Measurements from ENCODE around the gene EEFSEC.

Gene EEFSEC

GRCh38 chr3:128313071-128313725, 159.9 kb downstream of the EEFSEC start:
- Histone ChIP-seq H3K4me3 (ENCODE audit: low read depth in 1 of 2, low read length in 2 of 2) (no peak overlapping the region), H3K9me3 (ENCODE audit: control insufficient read depth in 1 of 2, low read length in 2 of 2) (no peaks in the 10 kb centered on the region), H3K27me3 (ENCODE audit: low read depth, low read length) (no peaks in the 10 kb centered on the region), H3K36me3 (ENCODE audit: control insufficient read depth in 1 of 2, insufficient read depth in 2 of 2, low read length in 2 of 2) (peaks cover 0 to 6% of the 10 kb centered on the region in 2 donors), H3K4me1 (ENCODE audit: control insufficient read depth in 1 of 2, insufficient read depth in 2 of 2, low read length in 2 of 2) (peaks cover 0 to 18% of the 10 kb centered on the region in 2 donors), H3K27ac (ENCODE audit: low read length) (no peak overlapping the region)

GRCh38 chr3:128313935-128314334, 160.7 kb downstream of the EEFSEC start:
- peaks cover 0 to 18% of the 10 kb centered on the region in 2 donors for H3K4me1 ChIP-seq (ENCODE audit: control insufficient read depth in 1 of 2, insufficient read depth in 2 of 2, low read length in 2 of 2)
- H3K9me3 ChIP-seq (ENCODE audit: control insufficient read depth in 1 of 2, low read length in 2 of 2) = no peaks in the 10 kb centered on the region
- H3K4me3 ChIP-seq (ENCODE audit: low read depth in 1 of 2, low read length in 2 of 2) = no peak overlapping the region
- H3K27me3 ChIP-seq (ENCODE audit: low read depth, low read length) = no peaks in the 10 kb centered on the region
- H3K27ac ChIP-seq (ENCODE audit: low read length) = no peak overlapping the region
- H3K36me3 ChIP-seq (ENCODE audit: control insufficient read depth in 1 of 2, insufficient read depth in 2 of 2, low read length in 2 of 2) = peaks cover 0 to 6% of the 10 kb centered on the region in 2 donors

- Histone ChIP-seq H3K36me3 (ENCODE audit: control insufficient read depth in 1 of 2, insufficient read depth in 2 of 2, low read length in 2 of 2) (peaks cover 6% of the 10 kb centered on the region in 2 donors), H3K4me1 (ENCODE audit: control insufficient read depth in 1 of 2, insufficient read depth in 2 of 2, low read length in 2 of 2) (peaks cover 0 to 18% of the 10 kb centered on the region in 2 donors), H3K4me3 (ENCODE audit: low read depth in 1 of 2, low read length in 2 of 2) (no peak overlapping the region), H3K27me3 (ENCODE audit: low read depth, low read length) (no peaks in the 10 kb centered on the region), H3K27ac (ENCODE audit: low read length) (no peak overlapping the region), H3K9me3 (ENCODE audit: control insufficient read depth in 1 of 2, low read length in 2 of 2) (no peaks in the 10 kb centered on the region)
Observed at GRCh38 chr3:128315313-128315712, 162.0 kb downstream of the EEFSEC start.

- Histone ChIP-seq H3K9me3 (ENCODE audit: control insufficient read depth in 1 of 2, low read length in 2 of 2) (no peaks in the 10 kb centered on the region), H3K27me3 (ENCODE audit: low read depth, low read length) (no peaks in the 10 kb centered on the region), H3K4me3 (ENCODE audit: low read depth in 1 of 2, low read length in 2 of 2) (no peak overlapping the region), H3K36me3 (ENCODE audit: control insufficient read depth in 1 of 2, insufficient read depth in 2 of 2, low read length in 2 of 2) (peaks cover 0 to 6% of the 10 kb centered on the region in 2 donors), H3K4me1 (ENCODE audit: control insufficient read depth in 1 of 2, insufficient read depth in 2 of 2, low read length in 2 of 2) (peaks cover 0 to 20% of the 10 kb centered on the region in 2 donors), H3K27ac (ENCODE audit: low read length) (no peak overlapping the region)
Observed at GRCh38 chr3:128316481-128316891, 163.2 kb downstream of the EEFSEC start.

- no peak overlapping the region for H3K4me3 ChIP-seq (ENCODE audit: low read depth in 1 of 2, low read length in 2 of 2)
- H3K4me1 ChIP-seq (ENCODE audit: control insufficient read depth in 1 of 2, insufficient read depth in 2 of 2, low read length in 2 of 2) = peaks cover 0 to 22% of the 10 kb centered on the region in 2 donors
- no peaks in the 10 kb centered on the region for H3K27me3 ChIP-seq (ENCODE audit: low read depth, low read length)
- H3K27ac ChIP-seq (ENCODE audit: low read length) = no peak overlapping the region
- peaks cover 0 to 6% of the 10 kb centered on the region in 2 donors for H3K36me3 ChIP-seq (ENCODE audit: control insufficient read depth in 1 of 2, insufficient read depth in 2 of 2, low read length in 2 of 2)
- no peaks in the 10 kb centered on the region for H3K9me3 ChIP-seq (ENCODE audit: control insufficient read depth in 1 of 2, low read length in 2 of 2)
Observed at GRCh38 chr3:128317101-128317697, 163.9 kb downstream of the EEFSEC start.

GRCh38 chr3:128317698-128318231, 164.5 kb downstream of the EEFSEC start:
- H3K27me3 ChIP-seq (ENCODE audit: low read depth, low read length) = no peaks in the 10 kb centered on the region
- H3K36me3 ChIP-seq (ENCODE audit: control insufficient read depth in 1 of 2, insufficient read depth in 2 of 2, low read length in 2 of 2) = peaks cover 0 to 6% of the 10 kb centered on the region in 2 donors
- no peak overlapping the region for H3K27ac ChIP-seq (ENCODE audit: low read length)
- no peaks in the 10 kb centered on the region for H3K9me3 ChIP-seq (ENCODE audit: control insufficient read depth in 1 of 2, low read length in 2 of 2)
- no peak overlapping the region for H3K4me3 ChIP-seq (ENCODE audit: low read depth in 1 of 2, low read length in 2 of 2)
- peaks cover 0 to 22% of the 10 kb centered on the region in 2 donors for H3K4me1 ChIP-seq (ENCODE audit: control insufficient read depth in 1 of 2, insufficient read depth in 2 of 2, low read length in 2 of 2)

- Histone ChIP-seq H3K4me1 (ENCODE audit: control insufficient read depth in 1 of 2, insufficient read depth in 2 of 2, low read length in 2 of 2) (peaks cover 0 to 22% of the 10 kb centered on the region in 2 donors), H3K27me3 (ENCODE audit: low read depth, low read length) (no peaks in the 10 kb centered on the region), H3K4me3 (ENCODE audit: low read depth in 1 of 2, low read length in 2 of 2) (no peak overlapping the region), H3K9me3 (ENCODE audit: control insufficient read depth in 1 of 2, low read length in 2 of 2) (no peaks in the 10 kb centered on the region), H3K27ac (ENCODE audit: low read length) (no peak overlapping the region), H3K36me3 (ENCODE audit: control insufficient read depth in 1 of 2, insufficient read depth in 2 of 2, low read length in 2 of 2) (peaks cover 0 to 6% of the 10 kb centered on the region in 2 donors)
Observed at GRCh38 chr3:128318275-128318941, 165.1 kb downstream of the EEFSEC start.

GRCh38 chr3:128319107-128319506, 165.8 kb downstream of the EEFSEC start:
- Histone ChIP-seq H3K27me3 (ENCODE audit: low read depth, low read length) (no peaks in the 10 kb centered on the region), H3K36me3 (ENCODE audit: control insufficient read depth in 1 of 2, insufficient read depth in 2 of 2, low read length in 2 of 2) (peaks cover 0 to 6% of the 10 kb centered on the region in 2 donors), H3K27ac (ENCODE audit: low read length) (no peak overlapping the region), H3K4me3 (ENCODE audit: low read depth in 1 of 2, low read length in 2 of 2) (no peak overlapping the region), H3K4me1 (ENCODE audit: control insufficient read depth in 1 of 2, insufficient read depth in 2 of 2, low read length in 2 of 2) (peaks cover 0 to 22% of the 10 kb centered on the region in 2 donors), H3K9me3 (ENCODE audit: control insufficient read depth in 1 of 2, low read length in 2 of 2) (no peaks in the 10 kb centered on the region)

- Histone ChIP-seq H3K27ac (ENCODE audit: low read length) (no peak overlapping the region), H3K4me1 (ENCODE audit: control insufficient read depth in 1 of 2, insufficient read depth in 2 of 2, low read length in 2 of 2) (peaks cover 0 to 22% of the 10 kb centered on the region in 2 donors), H3K9me3 (ENCODE audit: control insufficient read depth in 1 of 2, low read length in 2 of 2) (no peaks in the 10 kb centered on the region), H3K27me3 (ENCODE audit: low read depth, low read length) (no peaks in the 10 kb centered on the region), H3K36me3 (ENCODE audit: control insufficient read depth in 1 of 2, insufficient read depth in 2 of 2, low read length in 2 of 2) (peaks cover 0 to 6% of the 10 kb centered on the region in 2 donors), H3K4me3 (ENCODE audit: low read depth in 1 of 2, low read length in 2 of 2) (no peak overlapping the region)
Observed at GRCh38 chr3:128319741-128320141, 166.5 kb downstream of the EEFSEC start.

GRCh38 chr3:128320551-128321340, 167.5 kb downstream of the EEFSEC start:
- H3K27ac ChIP-seq (ENCODE audit: low read length) = no peak overlapping the region
- no peaks in the 10 kb centered on the region for H3K9me3 ChIP-seq (ENCODE audit: control insufficient read depth in 1 of 2, low read length in 2 of 2)
- peaks cover 0 to 6% of the 10 kb centered on the region in 2 donors for H3K36me3 ChIP-seq (ENCODE audit: control insufficient read depth in 1 of 2, insufficient read depth in 2 of 2, low read length in 2 of 2)
- peaks cover 0 to 22% of the 10 kb centered on the region in 2 donors for H3K4me1 ChIP-seq (ENCODE audit: control insufficient read depth in 1 of 2, insufficient read depth in 2 of 2, low read length in 2 of 2)
- H3K4me3 ChIP-seq (ENCODE audit: low read depth in 1 of 2, low read length in 2 of 2) = no peak overlapping the region
- no peaks in the 10 kb centered on the region for H3K27me3 ChIP-seq (ENCODE audit: low read depth, low read length)
